ENCODE data around the gene SERTAD1. TPM values are rescaled to one million over a fixed set of nuclear protein-coding genes. Genes with fewer than 3 reads are reported as not detected.
"Not testable (repeated sequence)": the region's sequence is repeated elsewhere in the genome, so short reads cannot be mapped to it uniquely, and the experiment has no call there.

The SERTAD1 gene
- total RNA-seq, 1 donor from 2014 or later, result 4.7 TPM

- ATAC-seq (no peak), DNase-seq (ENCODE audit: low spot score) (no peak)
Measured at GRCh38 chr19:40423938-40424337, 1.9 kb downstream of the SERTAD1 start.

GRCh38 chr19:40422748-40423566, 2.8 kb downstream of the SERTAD1 start:
- ATAC-seq, result no peak

GRCh38 chr19:40421993-40422747, 3.6 kb downstream of the SERTAD1 start:
- no peak for DNase-seq (ENCODE audit: low spot score)
- ATAC-seq, result no peak

More at GRCh38 chr19:40422748-40423566, 2.8 kb downstream of the SERTAD1 start:
- no peak for DNase-seq (ENCODE audit: low spot score)

GRCh38 chr19:40420766-40421765, 4.7 kb downstream of the SERTAD1 start:
- DNase-seq (ENCODE audit: low spot score) (peak; percentile 95), ATAC-seq (peak; percentile 81)

- DNase-seq (ENCODE audit: low spot score) (no peak), ATAC-seq (no peak)
Measured at GRCh38 chr19:40420451-40420765, 5.4 kb downstream of the SERTAD1 start.

- no peak for DNase-seq (ENCODE audit: low spot score)
Measured at GRCh38 chr19:40419780-40420179, 6.0 kb downstream of the SERTAD1 start.

GRCh38 chr19:40419066-40419612, 6.7 kb downstream of the SERTAD1 start:
- ATAC-seq (no peak), DNase-seq (ENCODE audit: low spot score) (no peak)

More at GRCh38 chr19:40419780-40420179, 6.0 kb downstream of the SERTAD1 start:
- no peak for ATAC-seq

GRCh38 chr19:40418040-40418439, 7.8 kb downstream of the SERTAD1 start:
- ATAC-seq, result no peak
- no peak for DNase-seq (ENCODE audit: low spot score)

GRCh38 chr19:40417643-40417981, 8.2 kb downstream of the SERTAD1 start:
- DNase-seq (ENCODE audit: low spot score) (no peak), ATAC-seq (no peak)

GRCh38 chr19:40416918-40417642, 8.7 kb downstream of the SERTAD1 start:
- no peak for ATAC-seq
- DNase-seq (ENCODE audit: low spot score), result no peak

GRCh38 chr19:40415768-40416167, 10.0 kb downstream of the SERTAD1 start:
- DNase-seq (ENCODE audit: low spot score) (no peak), ATAC-seq (no peak)

GRCh38 chr19:40414542-40415535, 11.0 kb downstream of the SERTAD1 start:
- ATAC-seq (no peak), DNase-seq (ENCODE audit: low spot score) (no peak)

- no peak for ATAC-seq
- no peak for DNase-seq (ENCODE audit: low spot score)
Measured at GRCh38 chr19:40413291-40413845, 12.4 kb downstream of the SERTAD1 start, which contains the start of gene PRX. TSS of gene PRX (minus strand) at chr19:40413378. CDS start at chr19:40407932, 5,446 bp downstream.

GRCh38 chr19:40412866-40413265, 12.9 kb downstream of the SERTAD1 start:
- DNase-seq (ENCODE audit: low spot score), result no peak
- ATAC-seq, result no peak

GRCh38 chr19:40411958-40412499, 13.8 kb downstream of the SERTAD1 start:
- no peak for ATAC-seq
- no peak for DNase-seq (ENCODE audit: low spot score)

- ATAC-seq (peak; percentile 41), DNase-seq (ENCODE audit: low spot score) (no peak)
Measured at GRCh38 chr19:40411125-40411842, 14.5 kb downstream of the SERTAD1 start.

- ATAC-seq, result no peak
Measured at GRCh38 chr19:40410030-40410389, 15.8 kb downstream of the SERTAD1 start.

GRCh38 chr19:40408598-40408925, 17.2 kb downstream of the SERTAD1 start:
- not testable (repeated sequence) for ATAC-seq; DNase-seq (ENCODE audit: low spot score)

More at GRCh38 chr19:40410030-40410389, 15.8 kb downstream of the SERTAD1 start:
- DNase-seq (ENCODE audit: low spot score), result no peak
